ENCODE results near the gene FAM53B.

The FAM53B gene

GRCh38 chr10:124658591-124659242 lies 85.5 kb downstream of the FAM53B start:
- DNase-seq = no peak

- DNase-seq = no peak
Measured at GRCh38 chr10:124657806-124658205, 86.4 kb downstream of the FAM53B start.

- no peak for DNase-seq
Measured at GRCh38 chr10:124656541-124656940, 87.6 kb downstream of the FAM53B start.

GRCh38 chr10:124656113-124656490 lies 88.1 kb downstream of the FAM53B start:
- DNase-seq = no peak

- DNase-seq = no peak
Measured at GRCh38 chr10:124655191-124656112, 88.7 kb downstream of the FAM53B start.

- DNase-seq = no peak
Measured at GRCh38 chr10:124654686-124655085, 89.5 kb downstream of the FAM53B start.

- DNase-seq = no peak
Measured at GRCh38 chr10:124653811-124654651, 90.1 kb downstream of the FAM53B start.

GRCh38 chr10:124653311-124653710 lies 90.9 kb downstream of the FAM53B start:
- DNase-seq = no peak

GRCh38 chr10:124652701-124653100 lies 91.5 kb downstream of the FAM53B start:
- no peak for DNase-seq

GRCh38 chr10:124652200-124652599 lies 92.0 kb downstream of the FAM53B start:
- DNase-seq = no peak

GRCh38 chr10:124651402-124651891 lies 92.7 kb downstream of the FAM53B start:
- no peak for DNase-seq

- no peak for DNase-seq
Measured at GRCh38 chr10:124650820-124651401, 93.3 kb downstream of the FAM53B start.

GRCh38 chr10:124650263-124650662 lies 93.9 kb downstream of the FAM53B start:
- no peak for DNase-seq

GRCh38 chr10:124649214-124649613 lies 95.0 kb downstream of the FAM53B start:
- DNase-seq = no peak

- no peak for DNase-seq
Measured at GRCh38 chr10:124648738-124649137, 95.4 kb downstream of the FAM53B start.

- no peak for DNase-seq
Measured at GRCh38 chr10:124648131-124648475, 96.1 kb downstream of the FAM53B start.

- no peak for DNase-seq
Measured at GRCh38 chr10:124647421-124648130, 96.6 kb downstream of the FAM53B start.

GRCh38 chr10:124646483-124647352 lies 97.5 kb downstream of the FAM53B start:
- no peak for DNase-seq

GRCh38 chr10:124645467-124646095 lies 98.6 kb downstream of the FAM53B start:
- DNase-seq = no peak

GRCh38 chr10:124644771-124645415 lies 99.3 kb downstream of the FAM53B start:
- DNase-seq = no peak

Measured in NCI-H526 (cell line).